HepG2 (cell line): ENCODE results near the gene RRAD. TPM values are rescaled to one million over a fixed set of nuclear protein-coding genes. Genes with fewer than 3 reads are reported as not detected.

Experiments used
- ATAC-seq: fragments of 200-7000 bp; cut with Tn5 transposase; 3 replicates; pipeline ENCODE4 v1.9.1; 2020; ENCODE audit warnings: mild to moderate bottlenecking, moderate library complexity
- BruUV-seq: library from RNA; stranded (reverse); fragments of 400-500 nt; replicated peaks from 2 replicates; lab custom pipeline; 2021; lab: Mats Ljungman, UMichigan
- CTCF ChIA-PET: fragments of 300-600 bp; formaldehyde crosslinking; extraction: SDS; loops from one replicate; lab custom pipeline; 2021; ENCODE audit warnings: low total read pairs, inconsistent platforms, low intra/inter-chr PET ratio; lab: Yijun Ruan, JAX
- POLR2A ChIA-PET: fragments of 350-600 bp; sonication (Branson Sonifier 250); formaldehyde crosslinking; loops from one replicate; lab custom pipeline; 2020; ENCODE audit warnings: antibody characterized with exemption, inconsistent platforms; lab: Yijun Ruan, JAX
- DNase-seq: peaks from one replicate; pipeline ENCODE4 v3.0.0-alpha.2; 2015; ENCODE audit warnings: low spot score
- FAIRE-seq: peaks from 3 replicates; lab custom pipeline; 2011; peaks lifted over from hg19 to GRCh38; lab: Jason Lieb, UNC
- H2AFZ ChIP-seq: one replicate; pipeline ENCODE4 v1.6.1; 2011; ENCODE audit warnings: low read length, inconsistent platforms
- H3K27ac ChIP-seq: fragments of 300-600 bp; 3 replicates; pipeline ENCODE4 v1.8.0; 2011; ENCODE audit warnings: mixed run types, mild to moderate bottlenecking, mixed read lengths, low read length, inconsistent platforms; ENCODE audit not compliant: insufficient read depth; ENCODE audit errors: extremely low read length
- H3K27me3 ChIP-seq, 2 experiments: fragments of 200-600 bp in 1 of 2; 2 replicates in 1 of 2; 3 replicates in 1 of 2; pipeline versions ENCODE4 v1.6.0 to v1.8.0; 2011; ENCODE audit warnings: low read length in 2 of 2, mild to moderate bottlenecking in 2 of 2, moderate library complexity in 2 of 2, inconsistent platforms in 1 of 2; ENCODE audit not compliant: insufficient read depth in 2 of 2, control insufficient read depth in 1 of 2
- H3K36me3 ChIP-seq, 2 experiments: fragments of 200-600 bp in 1 of 2; replicated peaks in 1 of 2; 2 replicates in 1 of 2; 3 replicates in 1 of 2; pipeline versions ENCODE4 v1.5.1 to v1.8.0; 2011; ENCODE audit warnings: low read length in 2 of 2, inconsistent platforms in 1 of 2; ENCODE audit not compliant: insufficient read depth in 2 of 2, control insufficient read depth in 1 of 2
- H3K4me1 ChIP-seq: 2 replicates; pipeline ENCODE4 v1.5.1; 2012; ENCODE audit warnings: low read length, inconsistent platforms; ENCODE audit not compliant: insufficient read depth
- H3K4me2 ChIP-seq: 2 replicates; pipeline ENCODE4 v1.6.0; 2011; ENCODE audit warnings: low read depth, low read length, inconsistent platforms
- H3K4me3 ChIP-seq, 3 experiments: fragments of 200-600 bp in 1 of 3; sonication (generic), shearing (Covaris generic) in 1 of 3; replicated peaks in 1 of 3; 2 replicates each; pipeline ENCODE4 v1.5.1; 2011 to 2016; ENCODE audit warnings: low read length in 3 of 3, inconsistent platforms in 2 of 3, low read depth in 2 of 3, mild to moderate bottlenecking in 2 of 3, control low read depth in 1 of 3, mixed read lengths in 1 of 3; ENCODE audit not compliant: insufficient read depth in 1 of 3
- H3K79me2 ChIP-seq: one replicate; pipeline ENCODE4 v1.6.1; 2011; ENCODE audit warnings: low read length, inconsistent platforms; ENCODE audit not compliant: insufficient read depth
- H3K9ac ChIP-seq: 2 replicates; pipeline ENCODE4 v1.6.0; 2011; ENCODE audit warnings: mild to moderate bottlenecking, low read depth, low read length, inconsistent platforms; ENCODE audit not compliant: insufficient read depth
- H3K9me3 ChIP-seq: 2 replicates; pipeline ENCODE4 v1.5.1; 2012; ENCODE audit warnings: mild to moderate bottlenecking, low read length
- H4K20me1 ChIP-seq: 2 replicates; pipeline ENCODE4 v1.6.0; 2011; ENCODE audit warnings: inconsistent platforms, mild to moderate bottlenecking, low read length, moderate library complexity; ENCODE audit not compliant: insufficient read depth
- DMAP1 ChIP-seq: IDR thresholded peaks from 2 replicates; pipeline ENCODE4 v1.6.1; 2016
- DR1 ChIP-seq: sonication (generic); formaldehyde crosslinking; IDR thresholded peaks from 2 replicates; pipeline ENCODE4 v1.8.0; 2021; ENCODE audit warnings: mild to moderate bottlenecking, missing genetic modification reagents, inconsistent platforms
- HIC2 ChIP-seq: sonication (generic); formaldehyde crosslinking; IDR thresholded peaks from 2 replicates; pipeline ENCODE4 v1.9.0; 2022; ENCODE audit warnings: low read depth, missing genetic modification reagents
- JUN ChIP-seq: sonication (generic); formaldehyde crosslinking; IDR thresholded peaks from 2 replicates; pipeline ENCODE4 v1.4.0; 2020; ENCODE audit warnings: mild to moderate bottlenecking, missing genetic modification reagents
- NFRKB ChIP-seq: fragments of 450-650 bp; IDR thresholded peaks from 2 replicates; pipeline ENCODE4 v1.6.1; 2017
- SRSF4 ChIP-seq: fragments of 200-400 bp; formaldehyde crosslinking; IDR thresholded peaks from one replicate; pipeline ENCODE4 v1.6.1; 2018; ENCODE audit warnings: mild to moderate bottlenecking, low read depth, low read length, moderate library complexity; ENCODE audit not compliant: poor library complexity, severe bottlenecking
- TFE3 ChIP-seq: IDR thresholded peaks from 2 replicates; pipeline ENCODE4 v1.6.1; 2016
- ZBTB33 ChIP-seq: sonication (generic); formaldehyde crosslinking; IDR thresholded peaks from 2 replicates; pipeline ENCODE4 v1.4.0; 2020; ENCODE audit warnings: missing genetic modification reagents
- ZFAT ChIP-seq: sonication (generic); formaldehyde crosslinking; conservative IDR thresholded peaks from 2 replicates; pipeline ENCODE4 v1.8.1; 2023; ENCODE audit warnings: missing genetic modification reagents, inconsistent platforms
- ZFP82 ChIP-seq: sonication (generic); formaldehyde crosslinking; IDR thresholded peaks from 2 replicates; pipeline ENCODE4 v1.5.1; 2020; ENCODE audit warnings: mild to moderate bottlenecking, missing genetic modification reagents, borderline replicate concordance
- ZFX ChIP-seq: sonication (generic); formaldehyde crosslinking; IDR thresholded peaks from 2 replicates; pipeline ENCODE4 v1.4.0; 2020; ENCODE audit warnings: mild to moderate bottlenecking, low read depth, missing genetic modification reagents, moderate library complexity
- ZGPAT ChIP-seq: IDR thresholded peaks from 2 replicates; pipeline ENCODE4 v1.6.1; 2016; ENCODE audit warnings: mild to moderate bottlenecking
- ZNF335 ChIP-seq: sonication (generic); formaldehyde crosslinking; IDR thresholded peaks from 2 replicates; pipeline ENCODE4 v1.4.0; 2020; ENCODE audit warnings: missing genetic modification reagents
- ZNF614 ChIP-seq: IDR thresholded peaks from 2 replicates; pipeline ENCODE4 v1.6.1; 2018; ENCODE audit warnings: missing biosample characterization, missing genetic modification reagents, inconsistent platforms, borderline replicate concordance
- ZNF644 ChIP-seq: IDR thresholded peaks from 2 replicates; pipeline ENCODE4 v1.6.1; 2016; ENCODE audit warnings: low read depth
- ZNF790 ChIP-seq: sonication (generic); formaldehyde crosslinking; IDR thresholded peaks from 2 replicates; pipeline ENCODE4 v1.8.0; 2022; ENCODE audit warnings: missing genetic modification reagents, mild to moderate bottlenecking, borderline replicate concordance
- ZNF816 ChIP-seq: sonication (generic); formaldehyde crosslinking; IDR thresholded peaks from 2 replicates; pipeline ENCODE4 v1.8.0; 2022; ENCODE audit warnings: missing genetic modification reagents, mild to moderate bottlenecking, borderline replicate concordance
- WGBS: methylation state at CpG from one replicate; pipeline ENCODE4 v1.1.6; 2017; ENCODE audit warnings: low lambda C conversion rate; 5-methylcytosine and 5-hydroxymethylcytosine counted together
- in situ Hi-C: cut with HindIII; loops from 2 replicates; pipeline ENCODE4 v1.10.0; 2017; ENCODE audit warnings: low pct_unique_long_range_greater_than_20kb; ENCODE audit not compliant: extremely low pct_ligation_motif_present
- intact Hi-C: fragments of 100-400 bp; cut with micrococcal nuclease; formaldehyde crosslinking; loops from one replicate; pipeline ENCODE4 v1.10.0; 2022; ENCODE audit not compliant: unreplicated experiment
- polyA plus RNA-seq, 8 experiments: library from polyadenylated mRNA; depleted of rRNA in 3 of 8; stranded (reverse) in 7 of 8; unstranded in 1 of 8; fragments of >200 nt; fragmentation: Illumina TruSeq in 4 of 8; extraction: Trizol in 4 of 8; gene quantifications; 2 replicates each; pipeline versions ENCODE4 v1.2.1 to v1.2.3, GENCODE V29; 2011 to 2016; ENCODE audit warnings: low read depth in 4 of 8, missing spikeins in 1 of 8, mixed read lengths in 1 of 8; ENCODE audit not compliant: insufficient read depth in 1 of 8
- total RNA-seq, 5 experiments: library from RNA; depleted of rRNA; stranded (reverse); fragments of >200 nt; fragmentation: Illumina TruSeq; extraction: Trizol; gene quantifications; 2 replicates each; pipeline ENCODE4 v1.2.3, GENCODE V29; 2016; ENCODE audit warnings: low read depth in 1 of 5

Gene RRAD
- total and polyA plus RNA-seq, 2 of the 13 experiments (the other 11 are each of a cell fraction or from before 2014, with no cell fraction given): 0.80 to 1.1 TPM

- TF ChIP-seq ZBTB33: peak; percentile 52; the same call in 1 of the 2 replicates
These were observed 11.7 kb upstream of the RRAD start (continued) for GRCh38 chr16:66936889-66937554.

GRCh38 chr16:66936462-66936861 is 11.1 kb upstream of the RRAD start:
- no peaks in the 10 kb centered on the region; the same call in 1 of the 2 replicates for H4K20me1 ChIP-seq
- H3K9me3 ChIP-seq: no peaks in the 10 kb centered on the region
- H3K27me3 ChIP-seq: no peaks in the 10 kb centered on the region; a peak in 1 of 5 replicates
- peaks cover 33% of the 10 kb centered on the region for H3K79me2 ChIP-seq
- H3K9ac ChIP-seq: peak overlapping the region; percentile 90
- in situ Hi-C loops (loop anchor here (5.0 kb wide), 1 partner anchor 34 kb away; no protein-coding TSS in a partner anchor), intact Hi-C loops (no loop called here)
- no peak for DNase-seq
- H2AFZ ChIP-seq: no peak overlapping the region
- 69% methylated on average over 5 of the region's 6 CpGs for WGBS
- H3K36me3 ChIP-seq: peaks cover 24 to 40% of the 10 kb centered on the region in 2 experiments
- peak overlapping the region; percentile 81 to 89 (median 88) for H3K4me3 ChIP-seq
- ChIA-PET POLR2A (interaction anchor here (0.9 to 1.7 kb wide), 4 partner anchors 31 to 384 kb away, joined by 3 to 9 read pairs (median 4); partner anchors contain the start of genes CKLF and PDP2), CTCF (no interaction called here)
- peaks cover 53% of the 10 kb centered on the region for H3K4me1 ChIP-seq
- peak overlapping the region; percentile 89 for H3K4me2 ChIP-seq
- no peak for ATAC-seq
- FAIRE-seq: no peak
- peak overlapping the region; percentile 81 for H3K27ac ChIP-seq
- no TSS peak for BruUV-seq
- TF ChIP-seq JUN (CRISPR knock-in tag): no peak
- TF ChIP-seq ZFP82 (CRISPR knock-in tag): no peak
- no peak for TF ChIP-seq NFRKB
- TF ChIP-seq ZGPAT (CRISPR knock-in tag): no peak
- peak; percentile 1; the same call in 1 of the 2 replicates for TF ChIP-seq ZFX
- no peak for TF ChIP-seq TFE3
- no peak for TF ChIP-seq DMAP1
- no peak for TF ChIP-seq ZNF816
- TF ChIP-seq HIC2 (CRISPR knock-in tag): peak; percentile 72; the same call in 1 of the 2 replicates
- no peak for TF ChIP-seq DR1 (CRISPR knock-in tag)
- no peak for TF ChIP-seq ZNF644 (CRISPR knock-in tag)
- TF ChIP-seq ZNF335 (CRISPR knock-in tag): no peak
- TF ChIP-seq SRSF4: no peak
- no peak for TF ChIP-seq ZFAT (CRISPR knock-in tag)
- no peak for TF ChIP-seq ZNF614 (CRISPR knock-in tag)
- no peak for TF ChIP-seq ZNF790 (CRISPR knock-in tag)
